HT-29 (cell line): ENCODE measurements around the gene CDH1. TPM values are rescaled to one million over a fixed set of nuclear protein-coding genes. Genes with fewer than 3 reads are reported as not detected.

Source experiments
- DNase-seq: peaks from one replicate; pipeline ENCODE4 v3.0.0-alpha.2; 2015; ENCODE audit warnings: low spot score
- total RNA-seq: library from RNA; depleted of rRNA; stranded (reverse); fragments of >200 nt; shearing (Covaris generic); gene quantifications from 2 replicates; pipeline ENCODE4 v1.2.3, GENCODE V29; 2014

CDH1 gene
- total RNA-seq, 1 experiment from 2014 or later: 251 TPM

- DNase-seq: peak; percentile 90
Measured at GRCh38 chr16:68732042-68732680, 4.9 kb upstream of the CDH1 start.

GRCh38 chr16:68732741-68733399 is 4.2 kb upstream of the CDH1 start:
- DNase-seq: no peak

GRCh38 chr16:68733570-68733969 is 3.5 kb upstream of the CDH1 start:
- DNase-seq: no peak

GRCh38 chr16:68734782-68735181 is 2.3 kb upstream of the CDH1 start:
- DNase-seq: no peak

- no peak for DNase-seq
Measured at GRCh38 chr16:68736561-68736960, 531 bp upstream of the CDH1 start.

- peak; percentile 86 for DNase-seq
Measured at GRCh38 chr16:68737730-68738629, 888 bp downstream of the CDH1 start.

- peak; percentile 54 for DNase-seq
Measured at GRCh38 chr16:68739964-68740627, 3.0 kb downstream of the CDH1 start.

- DNase-seq: no peak
Measured at GRCh38 chr16:68740628-68741346, 3.7 kb downstream of the CDH1 start.

GRCh38 chr16:68743664-68744063 is 6.6 kb downstream of the CDH1 start:
- no peak for DNase-seq

- DNase-seq: peak; percentile 98
Measured at GRCh38 chr16:68744744-68745280, 7.7 kb downstream of the CDH1 start.

GRCh38 chr16:68746951-68747350 is 9.9 kb downstream of the CDH1 start:
- DNase-seq: no peak

GRCh38 chr16:68749432-68749831 is 12.3 kb downstream of the CDH1 start:
- no peak for DNase-seq

GRCh38 chr16:68750193-68750695 is 13.2 kb downstream of the CDH1 start:
- no peak for DNase-seq

- DNase-seq: no peak
Measured at GRCh38 chr16:68751160-68751559, 14.1 kb downstream of the CDH1 start.

- no peak for DNase-seq
Measured at GRCh38 chr16:68752602-68753001, 15.5 kb downstream of the CDH1 start.

GRCh38 chr16:68754084-68754792 is 17.1 kb downstream of the CDH1 start:
- DNase-seq: no peak

- DNase-seq: peak; percentile 98
Measured at GRCh38 chr16:68756239-68756915, 19.3 kb downstream of the CDH1 start.

GRCh38 chr16:68757625-68757935 is 20.5 kb downstream of the CDH1 start:
- no peak for DNase-seq

GRCh38 chr16:68759062-68759461 is 22.0 kb downstream of the CDH1 start:
- DNase-seq: no peak
